Neutrophil (primary cell): ENCODE measurements around the gene GZMB.

Experiments
- H3K27ac ChIP-seq: fragments of 200-600 bp; sonication (generic); 2 replicates; pipeline ENCODE4 v1.5.1; 2016; ENCODE audit warnings: mild to moderate bottlenecking, moderate library complexity
- H3K27me3 ChIP-seq: fragments of 200-600 bp; sonication (generic); 2 replicates; pipeline ENCODE4 v1.6.0; 2016; ENCODE audit warnings: mild to moderate bottlenecking
- H3K36me3 ChIP-seq: fragments of 200-600 bp; sonication (generic); 2 replicates; pipeline ENCODE4 v1.5.1; 2017
- H3K4me1 ChIP-seq, 2 experiments: fragments of 200-600 bp in 1 of 2; sonication (generic) in 1 of 2; 1 replicate in 1 of 2; 2 replicates in 1 of 2; pipeline versions ENCODE4 v1.5.1 to v1.6.1; 2013 to 2016; ENCODE audit warnings: low read depth in 1 of 2, low read length in 1 of 2, mild to moderate bottlenecking in 1 of 2, moderate library complexity in 1 of 2; ENCODE audit not compliant: control insufficient read depth in 1 of 2, insufficient read depth in 1 of 2
- H3K4me3 ChIP-seq, 2 experiments: fragments of 200-600 bp in 1 of 2; sonication (generic) in 1 of 2; 1 replicate in 1 of 2; 2 replicates in 1 of 2; pipeline ENCODE4 v1.5.1; 2013 to 2016; ENCODE audit warnings: low read depth in 1 of 2, low read length in 1 of 2, mild to moderate bottlenecking in 1 of 2, moderate library complexity in 1 of 2
- H3K9me3 ChIP-seq: fragments of 200-600 bp; sonication (generic); 2 replicates; pipeline ENCODE4 v1.5.1; 2016
- TF ChIP-seq, protein P1 (sequence below): fragments of 200-600 bp; sonication (generic); IDR thresholded peaks from 2 replicates; pipeline ENCODE4 v1.5.1; 2016; ENCODE audit warnings: antibody characterized with exemption

The GZMB gene, protein sequence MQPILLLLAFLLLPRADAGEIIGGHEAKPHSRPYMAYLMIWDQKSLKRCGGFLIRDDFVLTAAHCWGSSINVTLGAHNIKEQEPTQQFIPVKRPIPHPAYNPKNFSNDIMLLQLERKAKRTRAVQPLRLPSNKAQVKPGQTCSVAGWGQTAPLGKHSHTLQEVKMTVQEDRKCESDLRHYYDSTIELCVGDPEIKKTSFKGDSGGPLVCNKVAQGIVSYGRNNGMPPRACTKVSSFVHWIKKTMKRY

DNA sequence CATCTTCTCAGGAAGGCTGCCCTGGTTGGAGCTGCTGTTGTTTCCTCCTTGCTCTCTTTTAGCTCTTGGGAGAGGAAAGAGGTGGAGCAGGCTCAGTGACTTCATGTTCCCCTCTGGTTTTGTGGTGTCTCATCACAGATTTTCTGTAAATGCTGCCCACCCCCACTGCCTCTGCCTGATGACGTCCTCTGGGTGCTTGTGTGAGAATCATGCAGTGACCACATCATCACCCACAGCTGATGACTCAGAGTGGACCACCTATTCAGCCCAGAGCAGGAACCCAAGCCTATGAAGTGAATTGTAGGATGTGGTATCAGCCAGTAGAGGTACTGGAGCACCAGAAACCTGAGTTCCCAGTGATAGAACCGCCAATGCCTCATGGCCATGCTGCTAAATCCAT is at the start of gene GZMB:
Gene GZMB, minus strand, starts transcription at position 33 of the 400 bp plus-strand sequence. Its CDS starts 30 bp downstream, at position 3.
- Histone ChIP-seq H3K4me1 (no peaks in the 10 kb centered on the region), H3K27ac (no peak within 1 kb of the TSS), H3K4me3 (no peak within 1 kb of the TSS), H3K36me3 (no peaks in the 10 kb centered on the region), H3K27me3 (no peaks in the 10 kb centered on the region), H3K9me3 (no peaks in the 10 kb centered on the region)
- TF ChIP-seq, protein P1, sequence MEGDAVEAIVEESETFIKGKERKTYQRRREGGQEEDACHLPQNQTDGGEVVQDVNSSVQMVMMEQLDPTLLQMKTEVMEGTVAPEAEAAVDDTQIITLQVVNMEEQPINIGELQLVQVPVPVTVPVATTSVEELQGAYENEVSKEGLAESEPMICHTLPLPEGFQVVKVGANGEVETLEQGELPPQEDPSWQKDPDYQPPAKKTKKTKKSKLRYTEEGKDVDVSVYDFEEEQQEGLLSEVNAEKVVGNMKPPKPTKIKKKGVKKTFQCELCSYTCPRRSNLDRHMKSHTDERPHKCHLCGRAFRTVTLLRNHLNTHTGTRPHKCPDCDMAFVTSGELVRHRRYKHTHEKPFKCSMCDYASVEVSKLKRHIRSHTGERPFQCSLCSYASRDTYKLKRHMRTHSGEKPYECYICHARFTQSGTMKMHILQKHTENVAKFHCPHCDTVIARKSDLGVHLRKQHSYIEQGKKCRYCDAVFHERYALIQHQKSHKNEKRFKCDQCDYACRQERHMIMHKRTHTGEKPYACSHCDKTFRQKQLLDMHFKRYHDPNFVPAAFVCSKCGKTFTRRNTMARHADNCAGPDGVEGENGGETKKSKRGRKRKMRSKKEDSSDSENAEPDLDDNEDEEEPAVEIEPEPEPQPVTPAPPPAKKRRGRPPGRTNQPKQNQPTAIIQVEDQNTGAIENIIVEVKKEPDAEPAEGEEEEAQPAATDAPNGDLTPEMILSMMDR: no peak

DNA sequence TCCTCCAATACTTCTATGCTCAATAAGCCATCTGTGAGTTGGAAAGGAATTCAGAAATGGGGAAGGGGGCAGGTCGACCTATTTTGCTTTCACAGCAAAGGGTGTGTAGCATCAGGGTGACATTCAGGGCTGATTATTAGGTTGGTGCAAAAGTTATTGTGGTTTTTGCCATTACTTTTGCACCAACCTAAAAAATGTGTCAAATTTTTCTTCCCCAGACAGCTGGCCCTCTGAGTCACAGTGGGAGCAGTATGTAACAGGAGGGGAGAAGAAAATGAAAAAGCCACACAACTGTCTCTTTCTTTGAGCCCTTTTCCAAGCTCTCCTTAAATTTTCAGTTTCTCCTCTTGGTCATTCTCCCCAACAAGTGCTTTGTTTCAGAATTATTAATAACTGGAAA is 47.1 kb upstream of the GZMB start:
- H3K36me3 ChIP-seq: no peaks in the 10 kb centered on the region
- no peaks in the 10 kb centered on the region for H3K27me3 ChIP-seq
- peaks cover 3 to 8% of the 10 kb centered on the region in 2 experiments for H3K4me1 ChIP-seq
- H3K9me3 ChIP-seq: no peaks in the 10 kb centered on the region
- no peak overlapping the region for H3K27ac ChIP-seq
- TF ChIP-seq, protein P1: no peak
- H3K4me3 ChIP-seq: no peak overlapping the region

DNA sequence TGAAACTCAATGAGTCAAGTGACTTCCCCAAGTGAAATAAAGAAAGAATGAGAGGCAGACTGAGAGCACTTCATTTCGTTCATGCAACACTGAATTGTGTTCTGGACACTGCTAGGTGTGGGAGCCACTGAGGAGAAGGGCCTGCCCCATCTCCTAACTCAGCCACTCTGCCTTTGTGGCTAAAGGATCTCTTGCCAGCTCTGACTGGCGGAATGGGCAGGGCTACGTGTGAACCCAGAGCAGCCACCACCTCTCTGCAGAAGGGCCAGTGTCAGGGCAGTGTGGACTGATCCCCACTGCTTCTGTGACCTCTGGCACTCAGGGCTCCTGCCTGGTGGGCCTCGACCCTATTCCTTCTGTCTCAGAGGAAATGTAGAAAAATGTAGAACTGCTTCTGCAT is 46.5 kb upstream of the GZMB start:
- Histone ChIP-seq H3K9me3 (no peaks in the 10 kb centered on the region), H3K27me3 (no peaks in the 10 kb centered on the region), H3K36me3 (no peaks in the 10 kb centered on the region), H3K27ac (no peak overlapping the region), H3K4me1 (peaks cover 3 to 8% of the 10 kb centered on the region in 2 experiments), H3K4me3 (no peak overlapping the region)
- TF ChIP-seq, protein P1: no peak

DNA sequence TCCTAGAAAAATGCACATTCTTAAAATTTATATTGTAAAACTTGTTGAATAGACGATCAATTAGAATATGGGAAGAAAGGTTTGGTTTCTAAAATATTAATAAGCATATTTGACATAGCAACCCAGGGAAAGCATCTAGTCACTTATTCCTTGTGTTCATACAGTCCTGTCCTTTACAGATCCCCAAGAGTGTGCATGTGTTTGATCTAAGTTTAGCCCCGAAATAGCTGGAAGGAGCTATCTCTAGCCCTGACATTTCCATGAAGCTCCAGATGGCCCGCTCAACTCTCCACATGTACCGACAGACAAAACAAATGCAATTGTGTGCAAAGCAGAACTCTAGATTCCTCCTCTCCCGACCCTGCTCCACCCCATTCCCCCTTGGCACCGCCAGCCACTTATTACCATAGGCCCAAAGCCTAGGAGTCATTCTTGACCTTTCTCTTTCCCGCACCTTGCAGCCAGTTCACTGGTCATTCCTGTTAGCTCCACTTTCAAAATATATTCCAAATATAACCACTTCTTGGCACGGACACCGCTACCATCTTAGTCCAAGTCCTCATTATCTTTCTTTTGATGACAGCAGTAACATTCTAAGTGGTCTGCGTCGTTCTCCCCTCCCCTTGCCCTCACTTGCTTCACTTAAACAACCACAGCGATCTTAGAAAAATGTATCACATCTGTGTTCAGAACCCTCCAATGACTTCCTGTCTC is 45.4 kb upstream of the GZMB start:
- TF ChIP-seq, protein P1: no peak
- no peak overlapping the region for H3K4me3 ChIP-seq
- peaks cover 9 to 13% of the 10 kb centered on the region in 2 experiments for H3K4me1 ChIP-seq
- no peaks in the 10 kb centered on the region for H3K36me3 ChIP-seq
- H3K9me3 ChIP-seq: no peaks in the 10 kb centered on the region
- H3K27me3 ChIP-seq: no peaks in the 10 kb centered on the region
- no peak overlapping the region for H3K27ac ChIP-seq

DNA sequence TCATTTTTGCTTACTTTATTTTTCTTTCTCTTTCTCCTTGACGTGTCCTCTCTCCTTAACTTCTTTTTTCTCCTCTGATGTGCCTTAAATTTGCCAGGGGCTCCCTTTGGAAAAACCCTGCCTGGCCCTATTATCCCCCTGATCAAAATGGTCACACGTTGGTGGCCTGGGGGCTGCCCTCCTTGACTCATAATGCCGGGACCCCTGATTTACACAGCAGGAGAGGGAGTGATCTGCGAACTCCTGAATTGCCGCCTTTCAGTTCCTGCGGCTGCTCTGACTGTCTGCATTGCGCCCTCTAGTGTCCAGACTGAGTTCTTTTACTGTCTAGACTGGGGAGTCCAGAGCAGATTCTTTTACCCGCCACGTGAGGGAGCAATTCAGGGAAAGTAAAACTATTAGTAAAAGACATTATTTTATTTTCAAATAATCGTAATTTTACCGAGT is 44.8 kb upstream of the GZMB start:
- TF ChIP-seq, protein P1: peak; percentile 81
- no peaks in the 10 kb centered on the region for H3K9me3 ChIP-seq
- H3K36me3 ChIP-seq: no peaks in the 10 kb centered on the region
- H3K27me3 ChIP-seq: no peaks in the 10 kb centered on the region
- H3K4me1 ChIP-seq: peaks cover 15 to 19% of the 10 kb centered on the region in 2 experiments
- H3K4me3 ChIP-seq: peak overlapping the region; percentile 28
- H3K27ac ChIP-seq: no peak overlapping the region
